Stimulated activated CD8-positive, alpha-beta memory T cell treated with anti-CD3 and anti-CD28 coated beads, Interleukin-4, amount 100 ng/mL, for 4 hours (primary cell): ENCODE data around the gene ARSB.

ENCODE experiments used
- DNase-seq, 2 donors: peaks; one replicate each; pipeline ENCODE4 v3.0.0-alpha.2; 2020; ENCODE audit warnings: low read depth in 2 of 2, low spot score in 1 of 2

Gene ARSB

GRCh38 chr5:78985116-78985724 is at the start of gene ARSB:
ARSB (minus strand) TSS chr5:78985310; CDS start chr5:78985248, 62 bp downstream.
- DNase-seq, result peak; percentile 8 to 28

GRCh38 chr5:79032782-79033181 is 47.7 kb upstream of the ARSB start:
- no peak for DNase-seq

GRCh38 chr5:79032031-79032695 is 47.1 kb upstream of the ARSB start:
- no peak for DNase-seq

GRCh38 chr5:79031485-79031867 is 46.4 kb upstream of the ARSB start:
- DNase-seq, result no peak

GRCh38 chr5:79030663-79031484 is 45.8 kb upstream of the ARSB start:
- no peak for DNase-seq

DNA sequence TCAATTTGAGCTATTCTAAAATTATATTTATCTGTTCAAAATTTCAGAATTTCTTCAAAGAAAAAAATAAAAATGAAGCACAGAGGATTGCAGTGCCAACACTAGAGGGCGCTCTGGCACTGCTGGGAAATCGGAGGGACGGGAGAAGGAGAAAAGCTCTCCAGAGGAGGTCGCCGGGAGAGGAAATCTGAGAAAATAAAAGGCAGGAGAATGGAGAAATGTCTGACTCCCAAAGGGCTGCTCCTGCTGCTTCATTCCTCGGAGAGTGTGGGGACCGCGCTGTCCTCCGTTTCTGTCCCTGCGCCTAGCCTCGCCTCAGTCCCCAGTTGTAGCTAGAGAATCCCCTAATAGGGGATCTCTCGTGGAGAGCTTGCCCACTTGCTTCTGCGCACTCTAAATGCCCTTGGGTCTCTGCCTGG is 40.0 kb upstream of the ARSB start:
- peak in 1 of 2 donors; percentile 10 for DNase-seq

- no peak for DNase-seq
Observed at GRCh38 chr5:79023947-79024346, 38.8 kb upstream of the ARSB start.

DNA sequence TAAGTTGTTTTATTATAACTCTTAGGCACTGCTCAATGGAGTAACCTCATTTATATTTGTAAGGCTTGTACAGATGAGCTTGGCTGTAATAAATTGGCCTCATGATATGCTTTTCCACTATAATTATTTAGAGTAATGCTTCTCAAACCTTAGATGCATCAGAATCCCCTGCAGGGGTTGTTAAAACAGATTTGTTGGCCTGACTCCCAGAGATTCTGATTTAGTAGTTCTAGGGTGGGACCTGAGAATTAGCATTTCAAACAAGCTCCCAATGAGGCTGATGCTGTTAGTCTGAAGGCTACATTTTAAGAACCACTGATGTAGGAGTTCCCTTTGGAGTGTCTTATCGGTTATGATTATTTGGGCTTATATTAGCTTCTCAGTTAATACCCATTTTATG is 38.2 kb upstream of the ARSB start:
- DNase-seq, result no peak

DNA sequence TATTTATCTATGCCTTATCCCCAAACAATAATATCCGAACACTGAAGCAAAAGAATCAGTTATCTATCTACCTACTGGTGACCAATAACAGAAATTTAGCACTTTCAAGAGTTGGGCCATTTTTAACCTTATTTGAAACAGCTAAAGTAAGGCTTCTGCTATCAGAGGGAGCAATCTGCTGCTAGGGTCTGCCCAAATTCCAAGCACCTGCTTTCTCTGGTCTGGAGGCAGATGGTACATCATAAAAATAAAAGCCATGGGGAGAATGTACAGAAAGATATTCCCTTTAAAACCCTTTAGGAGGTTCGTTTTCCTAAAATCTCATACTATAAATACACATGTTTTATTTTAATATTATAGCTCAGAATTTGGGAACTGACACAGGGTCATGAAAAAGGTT is 37.7 kb upstream of the ARSB start:
- no peak for DNase-seq

GRCh38 chr5:79021753-79022152 is 36.6 kb upstream of the ARSB start:
- DNase-seq, result no peak

- no peak for DNase-seq
Observed at GRCh38 chr5:79020861-79021561, 35.9 kb upstream of the ARSB start.

- no peak for DNase-seq
Observed at GRCh38 chr5:79014631-79015030, 29.5 kb upstream of the ARSB start.

DNA sequence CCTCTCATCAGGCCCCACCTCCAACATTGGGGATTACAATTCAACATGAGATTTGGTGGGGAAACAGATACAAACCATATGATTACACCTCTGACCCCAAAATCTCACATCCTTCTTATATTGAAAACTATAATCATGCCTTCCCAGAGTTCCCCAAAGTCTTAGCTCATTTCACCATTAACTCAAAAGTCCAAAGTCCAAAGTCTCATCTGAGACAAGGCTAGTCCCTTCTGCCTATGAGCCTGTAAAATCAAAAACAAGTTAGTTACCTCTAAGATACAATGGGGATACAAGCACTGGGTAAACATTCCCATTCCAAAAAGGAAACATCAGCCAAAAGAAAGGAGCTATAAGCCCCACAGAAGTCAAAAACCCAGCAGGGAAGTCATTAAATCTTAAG is 26.8 kb upstream of the ARSB start:
- no peak for DNase-seq

DNA sequence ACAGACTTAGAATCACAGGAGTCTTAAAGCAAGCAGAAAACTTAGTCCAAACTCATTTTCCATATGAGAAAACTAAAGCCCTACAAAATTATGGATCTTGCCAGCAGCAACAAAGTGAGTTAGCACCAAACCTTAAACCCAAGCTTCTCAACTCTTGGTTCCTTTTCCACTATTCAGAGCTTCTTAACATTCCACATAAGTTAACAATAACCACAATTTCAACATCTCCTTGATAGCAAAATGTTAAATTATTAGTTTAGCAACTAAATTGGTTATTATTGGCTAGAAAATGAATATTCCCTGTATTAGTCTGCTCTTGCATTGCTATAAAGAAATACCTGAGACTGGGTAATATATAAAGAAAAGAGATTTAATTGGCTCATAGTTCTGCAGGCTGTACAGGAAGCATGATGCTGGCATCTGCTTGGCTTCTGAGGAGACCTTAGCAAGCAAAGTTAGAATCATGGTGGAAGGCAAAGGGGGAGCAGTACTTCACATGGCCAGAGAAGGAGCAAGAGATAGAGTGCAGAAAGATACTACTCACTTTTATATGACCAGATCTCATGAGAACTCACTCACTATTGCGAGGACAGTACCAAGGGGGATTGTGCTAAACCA is 26.2 kb upstream of the ARSB start:
- no peak for DNase-seq

DNA sequence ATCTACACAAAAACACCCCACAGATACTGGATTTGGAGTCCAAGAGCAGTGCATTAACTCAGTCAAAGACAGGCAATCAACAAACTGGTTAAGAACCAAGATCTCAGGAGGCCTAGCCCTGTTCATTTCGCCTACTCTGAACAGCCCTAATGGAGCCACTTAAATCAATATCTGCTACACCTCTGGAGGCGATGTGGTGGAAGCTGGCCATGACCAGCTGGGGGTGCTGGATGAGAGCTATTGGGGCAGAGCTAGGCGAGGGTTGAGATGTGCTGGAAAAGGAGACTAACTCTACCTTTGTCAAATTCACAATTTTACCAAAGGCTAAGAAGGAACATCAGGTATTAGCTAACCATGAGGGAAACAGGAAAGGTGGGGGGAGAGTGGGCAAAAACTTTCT is 23.3 kb upstream of the ARSB start:
- DNase-seq, result no peak

GRCh38 chr5:79007872-79008271 is 22.8 kb upstream of the ARSB start:
- no peak for DNase-seq

DNA sequence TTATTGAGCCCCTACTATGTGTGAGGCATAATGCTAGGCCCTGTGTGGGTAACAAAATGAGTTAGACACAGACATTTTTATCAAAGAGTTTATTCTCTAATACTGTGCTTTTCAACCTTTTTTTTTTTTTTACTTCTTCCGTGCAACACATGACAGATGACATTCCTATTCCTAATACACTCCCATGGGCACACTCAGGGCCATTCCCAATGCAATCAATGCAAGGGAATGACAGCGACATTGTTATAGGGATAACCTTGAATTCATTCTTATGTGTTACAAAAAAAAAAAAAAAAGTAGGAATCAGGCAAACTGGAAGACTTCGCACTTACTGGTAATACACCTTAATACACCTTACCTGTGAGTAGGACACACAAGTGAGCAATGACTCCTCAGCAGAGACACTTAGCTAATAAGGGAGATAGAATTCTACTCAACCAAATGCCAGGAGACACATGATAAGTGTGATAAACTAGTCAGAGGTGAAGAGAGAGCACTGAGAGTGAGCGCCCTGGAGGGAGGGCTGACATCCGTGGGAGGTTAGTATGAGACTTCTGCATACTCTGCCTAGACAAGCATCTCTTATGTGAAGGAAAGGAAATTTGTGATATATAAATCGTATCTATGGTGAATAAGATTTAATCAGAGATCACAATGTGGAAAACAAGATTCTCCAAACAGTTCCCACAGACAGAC is 21.0 kb upstream of the ARSB start:
- DNase-seq, result no peak

- no peak for DNase-seq
Observed at GRCh38 chr5:79005151-79005550, 20.0 kb upstream of the ARSB start.

- no peak for DNase-seq
Observed at GRCh38 chr5:79002374-79002773, 17.3 kb upstream of the ARSB start.

DNA sequence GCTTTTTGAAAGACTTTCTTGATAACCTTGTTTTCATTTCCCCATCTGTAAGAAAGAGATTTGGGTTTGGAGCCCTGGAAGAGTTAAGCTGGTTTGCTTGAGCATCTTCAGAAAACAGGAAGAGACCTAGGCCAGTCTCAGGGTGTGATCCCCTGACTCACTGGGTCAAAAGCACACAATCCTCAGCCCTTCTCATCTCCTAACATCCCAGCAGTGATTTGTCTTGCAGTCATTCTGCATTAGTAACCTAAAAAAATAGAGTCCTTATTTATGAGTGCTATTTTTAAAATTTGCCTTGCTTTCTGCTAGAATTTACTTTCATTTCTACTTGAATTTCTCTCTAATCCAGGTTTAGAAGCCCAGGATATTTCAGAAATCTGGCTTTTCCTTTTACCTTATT is 16.4 kb upstream of the ARSB start:
- DNase-seq, result no peak

GRCh38 chr5:78997090-78997489 is 12.0 kb upstream of the ARSB start:
- no peak for DNase-seq
